ENCODE data around the gene LAMA3. TPM values are rescaled to one million over a fixed set of nuclear protein-coding genes. Genes with fewer than 3 reads are reported as not detected.
A peak's percentile ranks its signal among the peaks of the same experiment; 100 is the strongest.

LAMA3 gene
- total RNA-seq, 1 donor from 2014 or later = 3.5 TPM

DNA sequence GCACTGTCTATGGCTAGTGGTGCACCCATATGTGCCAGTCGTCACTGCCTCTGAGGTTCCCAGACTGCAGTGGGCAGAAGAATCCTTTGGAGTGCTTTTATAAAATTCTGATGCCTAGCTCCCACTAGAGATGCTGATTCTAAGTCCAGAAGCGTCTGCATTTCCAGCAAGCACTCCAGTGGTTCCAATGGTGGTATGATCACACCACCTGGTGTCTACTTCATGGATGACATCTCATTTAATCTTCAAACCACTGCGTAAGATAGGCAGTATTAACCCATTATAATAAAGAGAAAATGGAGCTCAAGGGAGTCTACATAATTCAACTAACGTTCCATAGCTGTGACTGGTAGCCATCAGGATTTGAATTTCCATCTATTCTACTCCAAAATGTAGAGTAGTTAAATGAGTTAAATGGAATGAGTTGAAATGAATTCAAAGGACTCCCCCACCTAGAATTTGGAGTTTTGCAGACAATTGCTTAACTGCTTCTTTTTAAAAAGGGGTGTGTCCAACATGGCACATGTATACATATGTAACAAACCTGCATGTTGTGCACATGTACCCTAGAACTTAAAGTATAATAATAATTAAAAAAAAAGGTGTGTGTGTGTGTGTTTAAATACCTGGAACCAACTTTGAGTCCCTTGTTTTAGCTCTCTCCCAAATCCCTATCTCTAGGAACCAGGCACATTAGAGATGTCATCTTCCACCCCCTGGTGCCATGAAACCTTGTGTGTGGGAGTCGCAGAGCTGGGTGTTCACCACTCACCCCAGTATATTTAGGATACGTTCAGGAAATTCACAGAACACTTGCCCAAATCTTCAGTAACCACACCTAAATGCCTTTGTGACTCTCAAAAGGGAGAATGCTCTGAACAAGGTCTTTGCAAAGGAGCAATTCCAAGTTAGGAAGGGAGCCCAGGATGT, 14.1 kb downstream of the LAMA3 start:
- intact Hi-C loops (cut with micrococcal nuclease) = loop anchor here (5.0 kb wide), 1 partner anchor 81 kb away; no protein-coding TSS in a partner anchor

DNA sequence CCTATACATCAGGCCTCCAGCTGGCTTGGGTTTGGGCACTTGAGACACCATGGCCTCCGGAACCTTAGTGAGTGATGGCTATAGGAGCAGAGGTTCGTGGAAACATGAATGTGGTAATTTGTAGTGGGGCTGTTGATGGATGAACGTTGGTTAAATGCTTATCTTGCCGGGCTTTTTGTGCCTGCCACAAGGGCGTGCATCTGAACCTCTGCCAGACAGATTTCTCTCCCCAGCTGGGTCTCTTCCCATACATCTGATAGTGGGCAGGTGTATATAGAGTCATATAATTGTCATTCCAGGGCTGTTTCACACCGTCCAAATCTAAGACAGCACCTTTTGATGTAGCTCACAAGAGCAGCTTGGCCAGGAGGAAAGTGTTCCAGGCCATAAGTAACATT, 14.7 kb downstream of the LAMA3 start:
- Histone ChIP-seq H3K4me3 (no peak overlapping the region), H3K27me3 (ENCODE audit: low read depth) (no peaks in the 10 kb centered on the region), H3K4me1 (no peaks in the 10 kb centered on the region), H3K9me3 (replicated peaks) (peaks cover 9% of the 10 kb centered on the region), H3K27ac (replicated peaks) (peak overlapping the region; percentile 43), H3K36me3 (no peaks in the 10 kb centered on the region)
- intact Hi-C loops (cut with micrococcal nuclease) = loop anchor here (5.0 kb wide), 1 partner anchor 82 kb away; no protein-coding TSS in a partner anchor
- TF ChIP-seq, protein P1, sequence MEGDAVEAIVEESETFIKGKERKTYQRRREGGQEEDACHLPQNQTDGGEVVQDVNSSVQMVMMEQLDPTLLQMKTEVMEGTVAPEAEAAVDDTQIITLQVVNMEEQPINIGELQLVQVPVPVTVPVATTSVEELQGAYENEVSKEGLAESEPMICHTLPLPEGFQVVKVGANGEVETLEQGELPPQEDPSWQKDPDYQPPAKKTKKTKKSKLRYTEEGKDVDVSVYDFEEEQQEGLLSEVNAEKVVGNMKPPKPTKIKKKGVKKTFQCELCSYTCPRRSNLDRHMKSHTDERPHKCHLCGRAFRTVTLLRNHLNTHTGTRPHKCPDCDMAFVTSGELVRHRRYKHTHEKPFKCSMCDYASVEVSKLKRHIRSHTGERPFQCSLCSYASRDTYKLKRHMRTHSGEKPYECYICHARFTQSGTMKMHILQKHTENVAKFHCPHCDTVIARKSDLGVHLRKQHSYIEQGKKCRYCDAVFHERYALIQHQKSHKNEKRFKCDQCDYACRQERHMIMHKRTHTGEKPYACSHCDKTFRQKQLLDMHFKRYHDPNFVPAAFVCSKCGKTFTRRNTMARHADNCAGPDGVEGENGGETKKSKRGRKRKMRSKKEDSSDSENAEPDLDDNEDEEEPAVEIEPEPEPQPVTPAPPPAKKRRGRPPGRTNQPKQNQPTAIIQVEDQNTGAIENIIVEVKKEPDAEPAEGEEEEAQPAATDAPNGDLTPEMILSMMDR (IDR thresholded peaks at IDR 0.05; ENCODE audit: borderline replicate concordance) = no peak
- DNase-seq = no peak

More for the DNA sequence above, 14.1 kb downstream of the LAMA3 start:
- Histone ChIP-seq H3K27me3 (ENCODE audit: low read depth) (no peaks in the 10 kb centered on the region), H3K36me3 (no peaks in the 10 kb centered on the region), H3K4me1 (no peaks in the 10 kb centered on the region), H3K9me3 (replicated peaks) (peaks cover 9% of the 10 kb centered on the region), H3K4me3 (no peak overlapping the region), H3K27ac (replicated peaks) (peak overlapping the region; percentile 43)
- DNase-seq = no peak
- TF ChIP-seq, protein P1 (IDR thresholded peaks at IDR 0.05; ENCODE audit: borderline replicate concordance) = peak; percentile 70

DNA sequence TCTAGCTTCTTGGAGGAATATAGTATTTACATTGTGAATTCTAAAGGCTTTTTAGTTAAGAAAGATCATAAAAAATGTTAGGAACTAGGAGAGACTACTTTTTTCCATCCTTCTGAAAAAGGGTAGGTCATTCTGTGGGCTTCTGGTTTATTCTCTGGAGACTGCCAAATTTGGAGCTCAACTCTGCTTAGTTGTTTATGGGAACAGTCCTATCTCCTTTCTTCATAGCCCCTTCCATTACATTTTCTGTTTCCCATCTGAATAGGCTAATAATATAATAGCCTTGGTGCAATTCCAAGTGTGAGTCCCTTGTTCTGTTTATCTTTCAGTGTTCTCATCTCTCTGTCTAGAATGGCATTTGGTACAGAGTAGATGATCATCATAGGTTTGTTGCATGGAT, 15.6 kb downstream of the LAMA3 start:
- Histone ChIP-seq H3K27ac (replicated peaks) (peak overlapping the region; percentile 43), H3K4me1 (no peaks in the 10 kb centered on the region), H3K27me3 (ENCODE audit: low read depth) (no peaks in the 10 kb centered on the region), H3K9me3 (replicated peaks) (peaks cover 9% of the 10 kb centered on the region), H3K36me3 (no peaks in the 10 kb centered on the region), H3K4me3 (no peak overlapping the region)
- DNase-seq = no peak
- intact Hi-C loops (cut with micrococcal nuclease) = loop anchor here (5.0 kb wide), 1 partner anchor 83 kb away; no protein-coding TSS in a partner anchor
- TF ChIP-seq, protein P1 (IDR thresholded peaks at IDR 0.05; ENCODE audit: borderline replicate concordance) = no peak

DNA sequence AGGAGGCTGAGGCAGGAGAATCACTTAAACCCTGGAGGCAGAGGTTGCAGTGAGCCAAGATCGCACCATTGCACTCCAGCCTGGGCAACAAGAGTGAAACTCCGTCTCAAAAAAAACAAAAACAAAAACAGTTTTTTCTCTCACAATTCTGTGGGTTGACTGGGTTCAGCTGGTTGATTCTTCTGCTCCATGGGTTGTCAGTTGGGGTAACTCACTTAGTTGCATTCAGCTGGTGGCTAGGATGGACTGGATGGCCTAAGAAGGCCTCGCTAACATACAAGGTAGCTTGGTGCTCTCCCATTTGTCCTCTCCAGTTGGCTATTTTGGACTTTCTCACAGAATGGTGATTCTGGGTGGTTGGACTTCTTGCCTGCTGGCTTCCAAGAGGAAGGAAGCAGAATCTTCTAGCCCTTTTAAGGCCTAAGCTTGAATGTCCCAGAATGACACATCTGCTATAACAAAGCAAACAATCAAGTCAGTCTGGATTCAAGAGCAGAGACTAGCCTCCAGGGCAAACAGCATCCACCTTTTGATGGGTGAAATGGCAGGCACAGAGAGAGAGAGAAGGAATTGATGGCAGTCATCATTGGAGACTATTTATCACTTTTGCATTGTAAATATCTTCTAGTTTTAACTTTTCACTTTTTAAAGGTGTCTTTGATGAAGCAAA, 17.9 kb downstream of the LAMA3 start:
- TF ChIP-seq, protein P1 (IDR thresholded peaks at IDR 0.05; ENCODE audit: borderline replicate concordance) = no peak
- no peak for DNase-seq
- Histone ChIP-seq H3K4me3 (no peak overlapping the region), H3K36me3 (no peaks in the 10 kb centered on the region), H3K4me1 (no peaks in the 10 kb centered on the region), H3K9me3 (replicated peaks) (peaks cover 9% of the 10 kb centered on the region), H3K27ac (replicated peaks) (no peak overlapping the region), H3K27me3 (ENCODE audit: low read depth) (no peaks in the 10 kb centered on the region)
- intact Hi-C loops (cut with micrococcal nuclease) = no loop called here

DNA sequence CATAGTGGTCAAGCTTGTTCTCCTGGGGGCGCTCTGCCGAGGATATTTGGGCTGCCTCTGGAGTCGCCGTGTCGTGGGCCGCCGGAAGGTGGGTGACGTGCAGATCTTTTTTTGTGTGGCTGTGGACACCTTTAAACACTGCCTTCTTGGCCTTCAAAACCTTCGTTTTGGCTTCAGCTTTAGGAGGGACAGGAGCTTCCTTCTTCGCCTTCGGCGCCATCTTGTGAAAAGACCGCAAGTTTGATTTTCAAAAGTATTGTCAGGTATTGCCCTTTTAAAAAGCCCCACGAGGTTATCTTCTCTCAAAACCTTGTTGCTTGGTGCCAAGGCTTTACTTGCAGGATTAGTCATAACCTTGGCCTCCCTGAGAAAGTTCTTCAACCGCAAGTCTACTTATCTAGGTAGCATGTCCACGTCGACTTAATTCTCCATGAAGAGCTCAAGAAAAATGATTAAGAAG, 20.8 kb downstream of the LAMA3 start:
- H3K4me3 ChIP-seq = no peak overlapping the region
- H3K36me3 ChIP-seq = no peaks in the 10 kb centered on the region
- intact Hi-C loops (cut with micrococcal nuclease) = no loop called here
- TF ChIP-seq, protein P1 (IDR thresholded peaks at IDR 0.05; ENCODE audit: borderline replicate concordance) = no peak
- DNase-seq = no peak
- no peaks in the 10 kb centered on the region for H3K27me3 ChIP-seq (ENCODE audit: low read depth)
- no peaks in the 10 kb centered on the region for H3K4me1 ChIP-seq
- H3K9me3 ChIP-seq (replicated peaks) = peaks cover 9% of the 10 kb centered on the region
- H3K27ac ChIP-seq (replicated peaks) = no peak overlapping the region
